Measurements from ENCODE around the gene SAMD1. TPM values are rescaled to one million over a fixed set of nuclear protein-coding genes. Genes with fewer than 3 reads are reported as not detected.

The SAMD1 gene
- total and polyA plus RNA-seq, 9 of the 15 experiments (the other 6 are each of a cell fraction or from before 2014, with no cell fraction given), result 2.9 to 96.0 (median 43.5) TPM

GRCh38 chr19:14118165-14119051 is 27.9 kb upstream of the SAMD1 start (continued):
- TF ChIP-seq TFE3 (CRISPR knock-in tag; IDR thresholded peaks at IDR 0.05), result no peak
- TF ChIP-seq SMARCA5 (IDR thresholded peaks at IDR 0.05), result no peak
- no peak for TF ChIP-seq MAFK (IDR thresholded peaks at IDR 0.05; ENCODE audit: low read length)
- peak; percentile 35 for TF ChIP-seq PRDM10 (IDR thresholded peaks at IDR 0.05; ENCODE audit: partially characterized antibody)
- TF ChIP-seq RNF219 (CRISPR knock-in tag; IDR thresholded peaks at IDR 0.05), result no peak
- no peak for TF ChIP-seq NCOA6 (IDR thresholded peaks at IDR 0.05)
- TF ChIP-seq MAZ (CRISPR knock-in tag; conservative IDR thresholded peaks at IDR 0.05 in 1 of 2, IDR thresholded peaks at IDR 0.05 in 1 of 2), result peak in 1 of 2 experiments; percentile 22; a peak in 2 of 4 replicates
- TF ChIP-seq POLR2G (IDR thresholded peaks at IDR 0.05; ENCODE audit: low read depth, low read length), result peak; percentile 81
- 0 out of 2 replicates have a peak, but pooled peaks have one; percentile 30 for TF ChIP-seq SOX6 (IDR thresholded peaks at IDR 0.05)
- TF ChIP-seq CHD1 (IDR thresholded peaks at IDR 0.05; ENCODE audit: low read length), result peak; percentile 76
- no peak for TF ChIP-seq SMARCE1 (IDR thresholded peaks at IDR 0.05)
- no peak for TF ChIP-seq ZNF696 (CRISPR knock-in tag; conservative IDR thresholded peaks at IDR 0.05)
- no peak for TF ChIP-seq ETV6 (IDR thresholded peaks at IDR 0.05; ENCODE audit: borderline replicate concordance in 1 of 2, low read depth in 2 of 2, low read length in 1 of 2)
- TF ChIP-seq ETV6 (CRISPR knock-in tag; IDR thresholded peaks at IDR 0.05; ENCODE audit: borderline replicate concordance), result no peak
- peak; percentile 76; the same call in 1 of the 2 replicates for TF ChIP-seq DMBX1 (CRISPR knock-in tag; IDR thresholded peaks at IDR 0.05; ENCODE audit: borderline replicate concordance)
- no peak for TF ChIP-seq IRF9 (tag; IDR thresholded peaks at IDR 0.05)
